Loucy (cell line): ENCODE results near the gene ZNF333.
"Not testable (repeated sequence)": the region's sequence is repeated elsewhere in the genome, so short reads cannot be mapped to it uniquely, and the experiment has no call there.

ENCODE experiments used
- H2AFZ ChIP-seq: fragments of 200-600 bp; sonication (generic); 2 replicates; pipeline ENCODE4 v1.6.0; 2016; ENCODE audit warnings: antibody characterized with exemption, mild to moderate bottlenecking, low read length, moderate library complexity
- H3F3A ChIP-seq: fragments of 200-600 bp; 2 replicates; pipeline ENCODE4 v1.6.0; 2016; ENCODE audit warnings: antibody characterized with exemption, low read depth, mild to moderate bottlenecking
- H3K27me3 ChIP-seq: fragments of 200-600 bp; sonication (generic); 2 replicates; pipeline ENCODE4 v1.6.1; 2014; ENCODE audit warnings: low read length, mild to moderate bottlenecking; ENCODE audit not compliant: insufficient read depth, poor library complexity, severe bottlenecking
- H3K36me3 ChIP-seq: fragments of 200-600 bp; sonication (generic); 2 replicates; pipeline ENCODE4 v1.6.1; 2016; ENCODE audit warnings: low read length; ENCODE audit not compliant: insufficient read depth
- H3K4me1 ChIP-seq: fragments of 200-600 bp; sonication (generic); 2 replicates; pipeline ENCODE4 v1.5.1; 2014; ENCODE audit warnings: low read length, mild to moderate bottlenecking; ENCODE audit not compliant: insufficient read depth, poor library complexity, severe bottlenecking
- H3K4me2 ChIP-seq: fragments of 200-600 bp; sonication (generic); 2 replicates; pipeline ENCODE4 v1.6.0; 2014; ENCODE audit warnings: antibody characterized with exemption, low read length, low read depth, mild to moderate bottlenecking; ENCODE audit not compliant: poor library complexity, severe bottlenecking
- H3K4me3 ChIP-seq: fragments of 200-600 bp; sonication (generic); 2 replicates; pipeline ENCODE4 v1.5.1; 2014; ENCODE audit warnings: low read length, mild to moderate bottlenecking, mixed read lengths; ENCODE audit not compliant: poor library complexity, severe bottlenecking
- H3K79me2 ChIP-seq: fragments of 200-600 bp; sonication (generic); 2 replicates; pipeline ENCODE4 v1.6.1; 2014; ENCODE audit warnings: low read length; ENCODE audit not compliant: insufficient read depth
- H3K9ac ChIP-seq: fragments of 200-600 bp; sonication (generic); 2 replicates; pipeline ENCODE4 v1.6.0; 2014; ENCODE audit warnings: mild to moderate bottlenecking, low read depth, low read length, moderate library complexity; ENCODE audit not compliant: poor library complexity, severe bottlenecking
- H3K9me2 ChIP-seq: fragments of 200-600 bp; sonication (generic); replicated peaks from 2 replicates; pipeline ENCODE4 v1.6.1; 2016; ENCODE audit warnings: low read depth, low read length, mixed read lengths
- H3K9me3 ChIP-seq: fragments of 200-600 bp; sonication (generic); 2 replicates; pipeline ENCODE4 v1.6.1; 2014; ENCODE audit warnings: mild to moderate bottlenecking, antibody characterized with exemption, low read length, low read depth; ENCODE audit not compliant: insufficient read depth
- H4K20me1 ChIP-seq: fragments of 200-600 bp; sonication (generic); 2 replicates; pipeline ENCODE4 v1.6.0; 2014; ENCODE audit warnings: antibody characterized with exemption, low read length, mild to moderate bottlenecking; ENCODE audit not compliant: insufficient read depth, poor library complexity, severe bottlenecking
- EZH2phosphoT487 ChIP-seq: fragments of 200-600 bp; IDR thresholded peaks from 2 replicates; pipeline ENCODE4 v1.6.1; 2018; ENCODE audit warnings: antibody characterized with exemption, mild to moderate bottlenecking, moderate library complexity, borderline replicate concordance
- TF ChIP-seq, protein P1 (sequence below): fragments of 200-600 bp; sonication (generic); conservative IDR thresholded peaks from 2 replicates; pipeline ENCODE4 v1.5.1; 2014; ENCODE audit warnings: mild to moderate bottlenecking, antibody characterized with exemption, low read length

Gene ZNF333

DNA sequence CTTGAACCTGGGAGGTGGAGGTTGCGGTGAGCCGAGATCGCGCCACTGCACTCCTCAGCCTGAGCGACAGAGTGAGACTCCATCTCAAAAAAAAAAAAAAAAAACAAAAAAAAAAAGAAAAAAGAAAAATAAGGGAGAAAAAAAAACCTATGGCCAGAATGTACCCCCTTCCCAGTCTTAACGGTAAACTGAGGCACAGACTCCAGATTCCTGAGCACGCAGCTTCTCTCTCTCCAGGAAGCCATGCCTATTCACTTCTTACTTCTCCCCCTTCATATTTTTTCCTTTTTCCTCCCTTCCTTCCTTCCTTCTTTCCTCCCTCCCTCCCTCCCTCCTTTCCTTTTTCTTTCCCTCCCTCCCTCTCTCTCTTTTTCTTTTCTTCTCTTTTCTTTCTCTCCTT is 83.1 kb downstream of the ZNF333 start:
- H4K20me1 ChIP-seq: peaks cover 9% of the 10 kb centered on the region
- no peak overlapping the region for H3K9ac ChIP-seq
- H3K9me2 ChIP-seq: no peaks in the 10 kb centered on the region
- H3K36me3 ChIP-seq: peaks cover 35% of the 10 kb centered on the region; the same call in 1 of the 2 replicates
- H3K9me3 ChIP-seq: no peaks in the 10 kb centered on the region
- H2AFZ ChIP-seq: no peak overlapping the region
- TF ChIP-seq EZH2phosphoT487: no peak
- TF ChIP-seq, protein P1, sequence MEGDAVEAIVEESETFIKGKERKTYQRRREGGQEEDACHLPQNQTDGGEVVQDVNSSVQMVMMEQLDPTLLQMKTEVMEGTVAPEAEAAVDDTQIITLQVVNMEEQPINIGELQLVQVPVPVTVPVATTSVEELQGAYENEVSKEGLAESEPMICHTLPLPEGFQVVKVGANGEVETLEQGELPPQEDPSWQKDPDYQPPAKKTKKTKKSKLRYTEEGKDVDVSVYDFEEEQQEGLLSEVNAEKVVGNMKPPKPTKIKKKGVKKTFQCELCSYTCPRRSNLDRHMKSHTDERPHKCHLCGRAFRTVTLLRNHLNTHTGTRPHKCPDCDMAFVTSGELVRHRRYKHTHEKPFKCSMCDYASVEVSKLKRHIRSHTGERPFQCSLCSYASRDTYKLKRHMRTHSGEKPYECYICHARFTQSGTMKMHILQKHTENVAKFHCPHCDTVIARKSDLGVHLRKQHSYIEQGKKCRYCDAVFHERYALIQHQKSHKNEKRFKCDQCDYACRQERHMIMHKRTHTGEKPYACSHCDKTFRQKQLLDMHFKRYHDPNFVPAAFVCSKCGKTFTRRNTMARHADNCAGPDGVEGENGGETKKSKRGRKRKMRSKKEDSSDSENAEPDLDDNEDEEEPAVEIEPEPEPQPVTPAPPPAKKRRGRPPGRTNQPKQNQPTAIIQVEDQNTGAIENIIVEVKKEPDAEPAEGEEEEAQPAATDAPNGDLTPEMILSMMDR: no peak
- no peak overlapping the region for H3K4me3 ChIP-seq
- peaks cover 2% of the 10 kb centered on the region; the same call in 1 of the 2 replicates for H3F3A ChIP-seq
- no peak overlapping the region for H3K4me2 ChIP-seq
- peaks cover 17% of the 10 kb centered on the region for H3K4me1 ChIP-seq
- no peaks in the 10 kb centered on the region for H3K27me3 ChIP-seq
- H3K79me2 ChIP-seq: peaks cover 30% of the 10 kb centered on the region

DNA sequence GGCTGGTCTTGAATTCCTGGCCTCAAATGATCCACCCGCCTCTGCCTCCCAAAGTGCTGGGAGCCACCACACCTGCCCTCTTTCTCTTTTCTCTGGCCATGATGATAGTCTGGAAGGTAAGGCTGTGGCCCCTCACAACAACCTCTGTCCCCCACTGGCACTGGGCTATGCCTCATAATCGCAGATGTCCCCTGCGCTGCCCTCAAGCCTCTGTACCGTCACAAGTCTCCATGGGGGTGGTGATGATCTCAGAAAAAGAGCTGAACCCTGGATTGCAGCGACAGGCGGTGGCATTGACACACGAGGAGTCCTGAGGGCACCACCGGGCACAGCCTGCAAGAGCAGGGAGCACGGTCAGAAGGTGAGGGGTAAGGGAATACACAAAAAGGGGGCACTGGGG is 83.9 kb downstream of the ZNF333 start:
- peaks cover 28% of the 10 kb centered on the region; the same call in 1 of the 2 replicates for H3K36me3 ChIP-seq
- not testable (repeated sequence) for H2AFZ ChIP-seq, H3K4me2 ChIP-seq, H3K9me3 ChIP-seq, H3F3A ChIP-seq, H4K20me1 ChIP-seq, H3K4me3 ChIP-seq, H3K9me2 ChIP-seq, H3K27me3 ChIP-seq, H3K9ac ChIP-seq
- H3K79me2 ChIP-seq: peaks cover 30% of the 10 kb centered on the region
- peaks cover 17% of the 10 kb centered on the region for H3K4me1 ChIP-seq

DNA sequence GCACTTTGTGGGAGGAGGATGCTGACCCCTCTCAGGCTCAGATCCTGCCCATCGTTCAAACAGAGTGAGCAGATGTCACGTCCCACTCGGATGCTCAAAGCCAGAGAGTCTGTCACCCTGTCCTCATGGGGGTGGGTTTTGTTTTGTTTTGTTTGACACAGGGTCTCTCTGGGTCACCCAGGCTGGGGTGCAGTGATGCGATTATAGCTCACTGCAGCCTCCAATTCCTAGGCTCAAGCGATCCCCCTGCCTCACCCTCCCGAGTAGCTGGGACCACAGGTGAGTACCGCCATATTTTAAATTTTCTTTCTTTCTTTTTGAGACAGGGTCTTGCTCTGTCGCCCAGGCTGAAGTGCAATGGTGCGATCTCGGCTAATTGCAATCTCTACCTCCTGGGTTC is 84.5 kb downstream of the ZNF333 start:
- Histone ChIP-seq H3K4me1 (peaks cover 17% of the 10 kb centered on the region), H3K9me3 (no peaks in the 10 kb centered on the region), H3K9me2 (no peaks in the 10 kb centered on the region), H3F3A (peaks cover 2% of the 10 kb centered on the region; the same call in 1 of the 2 replicates), H3K27me3 (no peaks in the 10 kb centered on the region), H2AFZ (no peak overlapping the region), H3K4me3 (peak overlapping the region; percentile 44), H4K20me1 (peaks cover 9% of the 10 kb centered on the region), H3K36me3 (peaks cover 22% of the 10 kb centered on the region; the same call in 1 of the 2 replicates), H3K79me2 (peaks cover 28% of the 10 kb centered on the region), H3K9ac (no peak overlapping the region), H3K4me2 (peak overlapping the region; percentile 76)
- TF ChIP-seq, protein P1: no peak
- no peak for TF ChIP-seq EZH2phosphoT487

DNA sequence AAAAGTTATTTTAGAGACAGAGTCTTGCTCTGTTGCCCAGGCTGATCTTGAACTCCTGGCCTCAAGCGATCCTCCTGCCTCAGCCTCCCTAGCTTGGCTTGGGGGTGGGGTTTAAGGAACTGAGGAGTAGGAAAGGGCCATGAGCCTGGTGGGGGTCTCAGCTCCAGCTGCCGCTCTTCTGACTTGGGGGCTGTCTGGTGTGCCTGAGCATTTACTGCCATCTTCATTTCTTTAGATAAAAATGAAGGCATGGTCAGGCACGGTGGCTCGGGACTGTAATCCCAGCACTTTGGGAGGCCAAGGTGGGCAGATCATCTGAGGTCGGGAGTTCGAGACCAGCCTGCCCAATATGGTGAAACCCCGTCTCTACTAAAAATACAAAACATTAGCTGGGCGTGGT is 85.5 kb downstream of the ZNF333 start:
- peaks cover 28% of the 10 kb centered on the region for H3K79me2 ChIP-seq
- H3K4me1 ChIP-seq: peaks cover 17% of the 10 kb centered on the region
- H3K27me3 ChIP-seq, H3F3A ChIP-seq, H3K9me2 ChIP-seq, H3K9me3 ChIP-seq, H4K20me1 ChIP-seq: not testable (repeated sequence)
- H3K4me3 ChIP-seq: peak overlapping the region; percentile 77
- peak overlapping the region; percentile 64; the same call in 1 of the 2 replicates for H2AFZ ChIP-seq
- peak overlapping the region; percentile 78 for H3K9ac ChIP-seq
- peaks cover 14% of the 10 kb centered on the region; the same call in 1 of the 2 replicates for H3K36me3 ChIP-seq
- H3K4me2 ChIP-seq: peak overlapping the region; percentile 76
